SU-DHL-6 (cell line): ENCODE results near the gene CCDC141.
A peak's percentile ranks its signal among the peaks of the same experiment; 100 is the strongest.
"Not testable (repeated sequence)": the region's sequence is repeated elsewhere in the genome, so short reads cannot be mapped to it uniquely, and the experiment has no call there.

Source experiments
- H2AFZ ChIP-seq: fragments of 200-600 bp; sonication (generic); 2 replicates; pipeline ENCODE4 v1.6.1; 2014; ENCODE audit warnings: low read depth, mild to moderate bottlenecking, moderate library complexity, mixed read lengths, antibody characterized with exemption, low read length; ENCODE audit not compliant: severe bottlenecking
- H3F3A ChIP-seq: fragments of 200-600 bp; shearing (Covaris generic); 2 replicates; pipeline ENCODE4 v1.6.0; 2016; ENCODE audit warnings: antibody characterized with exemption, mild to moderate bottlenecking; ENCODE audit not compliant: insufficient read depth
- H3K27ac ChIP-seq: fragments of 200-600 bp; sonication (generic); 2 replicates; pipeline ENCODE4 v1.5.1; 2016; ENCODE audit warnings: low read depth, mild to moderate bottlenecking, low read length, moderate library complexity, mixed read lengths
- H3K27me3 ChIP-seq: fragments of 200-600 bp; sonication (generic), shearing (Covaris generic); 2 replicates; pipeline ENCODE4 v1.6.0; 2014; ENCODE audit warnings: mild to moderate bottlenecking, low read length
- H3K36me3 ChIP-seq: fragments of 200-600 bp; sonication (generic); 2 replicates; pipeline ENCODE4 v1.6.1; 2014; ENCODE audit warnings: mild to moderate bottlenecking, low read length, mixed read lengths
- H3K4me2 ChIP-seq: fragments of 300-600, 200-600 bp; shearing (Covaris generic), sonication (generic); 2 replicates; pipeline ENCODE4 v1.6.0; 2014; ENCODE audit warnings: low read length, low read depth, mild to moderate bottlenecking; ENCODE audit not compliant: poor library complexity, severe bottlenecking
- H3K4me3 ChIP-seq: fragments of 200-600 bp; sonication (generic); 2 replicates; pipeline ENCODE4 v1.5.1; 2014; ENCODE audit warnings: antibody characterized with exemption, low read length, mild to moderate bottlenecking, mixed read lengths; ENCODE audit not compliant: insufficient read depth, poor library complexity, severe bottlenecking
- H3K79me2 ChIP-seq: fragments of 200-600 bp; sonication (generic); 2 replicates; pipeline ENCODE4 v1.6.1; 2014; ENCODE audit warnings: mild to moderate bottlenecking, low read length, moderate library complexity; ENCODE audit not compliant: insufficient read depth
- H3K9ac ChIP-seq: fragments of 200-600 bp; sonication (generic); 2 replicates; pipeline ENCODE4 v1.7.0; 2014; ENCODE audit warnings: mild to moderate bottlenecking, low read length
- H3K9me2 ChIP-seq: fragments of 200-600 bp; sonication (generic); replicated peaks from 2 replicates; pipeline ENCODE4 v1.6.1; 2014; ENCODE audit warnings: low read length; ENCODE audit not compliant: insufficient read depth
- H3K9me3 ChIP-seq: fragments of 200-600 bp; sonication (generic); 2 replicates; pipeline ENCODE4 v1.6.1; 2014; ENCODE audit warnings: low read length, mixed read lengths; ENCODE audit not compliant: insufficient read depth
- H4K20me1 ChIP-seq: fragments of 200-600 bp; sonication (generic); 2 replicates; pipeline ENCODE4 v1.6.1; 2014; ENCODE audit warnings: low read depth, mild to moderate bottlenecking, antibody characterized with exemption, low read length, moderate library complexity, mixed read lengths
- CTCF ChIP-seq: fragments of 200-600 bp; sonication (generic); IDR thresholded peaks from one replicate; pipeline ENCODE4 v1.5.1; 2017; ENCODE audit warnings: antibody characterized with exemption, mild to moderate bottlenecking, low read length, moderate library complexity; ENCODE audit not compliant: insufficient read depth, poor library complexity, severe bottlenecking
- EZH2phosphoT487 ChIP-seq: fragments of 200-600 bp; sonication (generic), shearing (Covaris generic); conservative IDR thresholded peaks from 2 replicates; pipeline ENCODE4 v1.6.1; 2018; ENCODE audit warnings: mild to moderate bottlenecking, antibody characterized with exemption, low read length, moderate library complexity, mixed read lengths

CCDC141 gene

GRCh38 chr2:179096090-179096489, 46.2 kb upstream of the CCDC141 start:
- TF ChIP-seq EZH2phosphoT487 (no peak), CTCF (no peak)
- H3K36me3 ChIP-seq: no peaks in the 10 kb centered on the region
- H2AFZ ChIP-seq: no peak overlapping the region
- no peaks in the 10 kb centered on the region for H3K79me2 ChIP-seq
- H3K9me2 ChIP-seq: no peaks in the 10 kb centered on the region
- H3K27me3 ChIP-seq: no peaks in the 10 kb centered on the region
- H4K20me1 ChIP-seq: no peaks in the 10 kb centered on the region
- H3K4me2 ChIP-seq: peak overlapping the region; percentile 27
- H3F3A ChIP-seq: no peaks in the 10 kb centered on the region
- no peaks in the 10 kb centered on the region for H3K9me3 ChIP-seq
- no peak overlapping the region for H3K9ac ChIP-seq
- no peak overlapping the region for H3K4me3 ChIP-seq
- H3K27ac ChIP-seq: peak overlapping the region; percentile 56

- not testable (repeated sequence) for H3K27ac ChIP-seq, H3K9ac ChIP-seq, H3K79me2 ChIP-seq
Measured at GRCh38 chr2:179092912-179093311, 43.0 kb upstream of the CCDC141 start.

GRCh38 chr2:179082697-179083096, 32.8 kb upstream of the CCDC141 start:
- no peaks in the 10 kb centered on the region for H3K27me3 ChIP-seq
- TF ChIP-seq EZH2phosphoT487 (no peak), CTCF (no peak)
- no peak overlapping the region for H3K27ac ChIP-seq
- no peaks in the 10 kb centered on the region for H3K9me3 ChIP-seq
- H4K20me1 ChIP-seq: no peaks in the 10 kb centered on the region
- H3K79me2 ChIP-seq: no peaks in the 10 kb centered on the region
- H3K36me3 ChIP-seq: no peaks in the 10 kb centered on the region
- no peak overlapping the region for H3K4me3 ChIP-seq
- H3K4me2 ChIP-seq: no peak overlapping the region
- no peak overlapping the region for H2AFZ ChIP-seq
- no peak overlapping the region for H3K9ac ChIP-seq
- no peaks in the 10 kb centered on the region for H3F3A ChIP-seq
- no peaks in the 10 kb centered on the region for H3K9me2 ChIP-seq

More at GRCh38 chr2:179092912-179093311, 43.0 kb upstream of the CCDC141 start:
- H3K9me2 ChIP-seq, H3K9me3 ChIP-seq, H3F3A ChIP-seq, H2AFZ ChIP-seq, H3K27me3 ChIP-seq, H3K4me2 ChIP-seq, H3K4me3 ChIP-seq, H3K36me3 ChIP-seq, H4K20me1 ChIP-seq: not testable (repeated sequence)

- no peak overlapping the region for H3K27ac ChIP-seq
- no peak overlapping the region for H3K4me3 ChIP-seq
- no peaks in the 10 kb centered on the region for H3K36me3 ChIP-seq
- no peaks in the 10 kb centered on the region for H3K9me3 ChIP-seq
- TF ChIP-seq CTCF (no peak), EZH2phosphoT487 (no peak)
- H3K4me2 ChIP-seq: no peak overlapping the region
- no peaks in the 10 kb centered on the region for H3K27me3 ChIP-seq
- no peaks in the 10 kb centered on the region for H3K9me2 ChIP-seq
- H3K9ac ChIP-seq: no peak overlapping the region
- H2AFZ ChIP-seq: no peak overlapping the region
- H3K79me2 ChIP-seq: no peaks in the 10 kb centered on the region
- H4K20me1 ChIP-seq: no peaks in the 10 kb centered on the region
- no peaks in the 10 kb centered on the region for H3F3A ChIP-seq
Measured at GRCh38 chr2:179081954-179082353, 32.0 kb upstream of the CCDC141 start.
